ENCODE results near the gene R3HDM2.
"Not testable (repeated sequence)": the region's sequence is repeated elsewhere in the genome, so short reads cannot be mapped to it uniquely, and the experiment has no call there.

R3HDM2 gene

GRCh38 chr12:57419495-57419894, 11.3 kb downstream of the R3HDM2 start:
- no peak for DNase-seq

GRCh38 chr12:57418255-57418654, 12.6 kb downstream of the R3HDM2 start:
- DNase-seq, result no peak

- DNase-seq, result no peak
Measured at GRCh38 chr12:57416039-57416996, 14.5 kb downstream of the R3HDM2 start.

- no peak for DNase-seq
Measured at GRCh38 chr12:57415088-57415487, 15.8 kb downstream of the R3HDM2 start.

GRCh38 chr12:57414160-57414559, 16.7 kb downstream of the R3HDM2 start:
- not testable (repeated sequence) for DNase-seq

- no peak for DNase-seq
Measured at GRCh38 chr12:57410534-57410933, 20.3 kb downstream of the R3HDM2 start.

- no peak for DNase-seq
Measured at GRCh38 chr12:57404966-57405640, 25.7 kb downstream of the R3HDM2 start.

- not testable (repeated sequence) for DNase-seq
Measured at GRCh38 chr12:57402156-57402555, 28.7 kb downstream of the R3HDM2 start.

GRCh38 chr12:57401165-57401564, 29.7 kb downstream of the R3HDM2 start:
- DNase-seq, result no peak

- not testable (repeated sequence) for DNase-seq
Measured at GRCh38 chr12:57399718-57400463, 31.0 kb downstream of the R3HDM2 start.

GRCh38 chr12:57397441-57397840, 33.4 kb downstream of the R3HDM2 start:
- DNase-seq, result no peak

GRCh38 chr12:57395121-57395520, 35.7 kb downstream of the R3HDM2 start:
- DNase-seq, result no peak

- DNase-seq, result no peak
Measured at GRCh38 chr12:57390174-57390573, 40.7 kb downstream of the R3HDM2 start.

- no peak for DNase-seq
Measured at GRCh38 chr12:57389033-57389432, 41.8 kb downstream of the R3HDM2 start.

- DNase-seq, result no peak
Measured at GRCh38 chr12:57388425-57388824, 42.4 kb downstream of the R3HDM2 start.

GRCh38 chr12:57386187-57386720, 44.6 kb downstream of the R3HDM2 start:
- no peak for DNase-seq

GRCh38 chr12:57385586-57385985, 45.3 kb downstream of the R3HDM2 start:
- no peak for DNase-seq

GRCh38 chr12:57384478-57384877, 46.4 kb downstream of the R3HDM2 start:
- DNase-seq, result no peak

- DNase-seq, result no peak
Measured at GRCh38 chr12:57381693-57382220, 49.1 kb downstream of the R3HDM2 start.

GRCh38 chr12:57380300-57380699, 50.5 kb downstream of the R3HDM2 start:
- DNase-seq, result no peak

GRCh38 chr12:57377103-57377840, 53.6 kb downstream of the R3HDM2 start:
- DNase-seq, result no peak

- no peak for DNase-seq
Measured at GRCh38 chr12:57372233-57372632, 58.6 kb downstream of the R3HDM2 start.
